ENCODE measurements around the gene MARCHF10. TPM values are rescaled to one million over a fixed set of nuclear protein-coding genes. Genes with fewer than 3 reads are reported as not detected.

Gene MARCHF10
- total RNA-seq, 1 experiment from 2014 or later = not detected

DNA sequence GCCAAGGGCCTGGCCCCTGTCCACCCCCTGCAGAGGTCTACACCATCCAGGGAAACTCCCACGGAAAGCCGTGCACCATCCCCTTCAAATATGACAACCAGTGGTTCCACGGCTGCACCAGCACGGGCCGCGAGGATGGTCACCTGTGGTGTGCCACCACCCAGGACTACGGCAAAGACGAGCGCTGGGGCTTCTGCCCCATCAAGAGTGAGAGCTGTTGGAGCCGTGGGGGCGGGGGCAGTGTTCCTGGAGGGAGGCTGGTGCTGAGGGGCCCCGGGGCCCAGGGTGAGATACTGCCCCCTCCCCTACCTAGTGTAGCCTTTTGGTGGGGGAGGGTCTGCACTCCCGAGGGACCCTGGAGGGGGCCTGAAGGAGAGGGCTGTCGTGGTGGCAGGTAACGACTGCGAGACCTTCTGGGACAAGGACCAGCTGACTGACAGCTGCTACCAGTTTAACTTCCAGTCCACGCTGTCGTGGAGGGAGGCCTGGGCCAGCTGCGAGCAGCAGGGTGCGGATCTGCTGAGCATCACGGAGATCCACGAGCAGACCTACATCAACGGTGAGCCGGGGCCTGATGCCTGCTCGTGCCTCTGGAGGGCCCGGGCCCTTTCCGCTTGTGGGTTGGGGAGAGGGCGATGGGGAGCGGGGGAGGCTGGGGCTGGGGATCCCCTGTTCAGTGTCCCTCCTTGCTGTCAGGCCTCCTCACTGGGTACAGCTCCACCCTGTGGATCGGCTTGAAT lies 141.9 kb downstream of the MARCHF10 start:
- no peak for DNase-seq
- Histone ChIP-seq H3K9me3 (ENCODE audit: low read length) (no peaks in the 10 kb centered on the region), H4K20me1 (ENCODE audit: insufficient read depth, low read depth, low read length) (no peaks in the 10 kb centered on the region), H3K79me2 (ENCODE audit: low read length) (no peaks in the 10 kb centered on the region), H3K27ac (ENCODE audit: low read length) (no peak overlapping the region), H3K4me1 (ENCODE audit: low read length) (peaks cover 5% of the 10 kb centered on the region), H3K9me2 (replicated peaks; ENCODE audit: insufficient read depth, low read length) (no peaks in the 10 kb centered on the region), H2AFZ (ENCODE audit: low read length) (no peak overlapping the region), H3K27me3 (ENCODE audit: low read length) (no peaks in the 10 kb centered on the region), H3K36me3 (ENCODE audit: insufficient read depth, low read length) (no peaks in the 10 kb centered on the region), H3K4me3 (ENCODE audit: low read length) (no peak overlapping the region), H3K9ac (ENCODE audit: low read length) (no peak overlapping the region), H3K4me2 (ENCODE audit: low read depth, low read length, poor library complexity, severe bottlenecking) (no peak overlapping the region)

GRCh38 chr17:62665599-62665998 lies 142.5 kb downstream of the MARCHF10 start:
- Histone ChIP-seq H4K20me1 (ENCODE audit: insufficient read depth, low read depth, low read length) (no peaks in the 10 kb centered on the region), H3K9me2 (replicated peaks; ENCODE audit: insufficient read depth, low read length) (no peaks in the 10 kb centered on the region), H3K79me2 (ENCODE audit: low read length) (no peaks in the 10 kb centered on the region), H3K9ac (ENCODE audit: low read length) (no peak overlapping the region), H3K4me3 (ENCODE audit: low read length) (no peak overlapping the region), H3K4me1 (ENCODE audit: low read length) (peaks cover 4% of the 10 kb centered on the region; the same call in 1 of the 2 replicates), H3K36me3 (ENCODE audit: insufficient read depth, low read length) (no peaks in the 10 kb centered on the region), H3K27me3 (ENCODE audit: low read length) (no peaks in the 10 kb centered on the region), H3K4me2 (ENCODE audit: low read depth, low read length, poor library complexity, severe bottlenecking) (no peak overlapping the region), H2AFZ (ENCODE audit: low read length) (no peak overlapping the region), H3K27ac (ENCODE audit: low read length) (no peak overlapping the region), H3K9me3 (ENCODE audit: low read length) (no peaks in the 10 kb centered on the region)
- DNase-seq = no peak

DNA sequence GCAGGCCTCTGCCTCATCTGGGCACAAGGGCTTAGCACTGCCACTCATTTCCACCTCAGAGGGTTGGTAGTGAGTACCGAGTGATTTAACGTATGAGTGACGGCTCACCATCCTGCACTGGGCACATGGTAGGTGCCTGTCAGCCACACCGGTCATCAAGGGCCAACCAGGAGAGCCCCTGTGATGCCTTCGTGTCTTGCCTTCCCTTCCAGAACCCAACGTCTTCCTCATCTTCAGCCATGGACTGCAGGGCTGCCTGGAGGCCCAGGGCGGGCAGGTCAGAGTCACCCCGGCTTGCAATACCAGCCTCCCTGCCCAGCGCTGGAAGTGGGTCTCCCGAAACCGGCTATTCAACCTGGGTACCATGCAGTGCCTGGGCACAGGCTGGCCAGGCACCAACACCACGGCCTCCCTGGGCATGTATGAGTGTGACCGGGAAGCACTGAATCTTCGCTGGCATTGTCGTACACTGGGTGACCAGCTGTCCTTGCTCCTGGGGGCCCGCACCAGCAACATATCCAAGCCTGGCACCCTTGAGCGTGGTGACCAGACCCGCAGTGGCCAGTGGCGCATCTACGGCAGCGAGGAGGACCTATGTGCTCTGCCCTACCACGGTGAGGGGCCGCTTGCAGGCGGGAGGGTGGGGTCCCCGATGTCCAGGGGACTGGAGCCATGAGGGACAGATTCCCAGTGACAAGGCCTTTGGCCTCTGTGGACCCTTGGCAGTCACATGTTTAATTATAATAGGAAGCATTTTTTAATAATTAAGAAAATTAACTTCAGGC lies 143.6 kb downstream of the MARCHF10 start:
- Histone ChIP-seq H3K9me3 (ENCODE audit: low read length) (no peaks in the 10 kb centered on the region), H3K27ac (ENCODE audit: low read length) (no peak overlapping the region), H3K4me2 (ENCODE audit: low read depth, low read length, poor library complexity, severe bottlenecking) (no peak overlapping the region), H2AFZ (ENCODE audit: low read length) (no peak overlapping the region), H3K36me3 (ENCODE audit: insufficient read depth, low read length) (no peaks in the 10 kb centered on the region), H3K4me3 (ENCODE audit: low read length) (no peak overlapping the region), H4K20me1 (ENCODE audit: insufficient read depth, low read depth, low read length) (no peaks in the 10 kb centered on the region), H3K79me2 (ENCODE audit: low read length) (no peaks in the 10 kb centered on the region), H3K27me3 (ENCODE audit: low read length) (no peaks in the 10 kb centered on the region), H3K9me2 (replicated peaks; ENCODE audit: insufficient read depth, low read length) (no peaks in the 10 kb centered on the region), H3K4me1 (ENCODE audit: low read length) (no peaks in the 10 kb centered on the region), H3K9ac (ENCODE audit: low read length) (no peak overlapping the region)
- DNase-seq = no peak

DNA sequence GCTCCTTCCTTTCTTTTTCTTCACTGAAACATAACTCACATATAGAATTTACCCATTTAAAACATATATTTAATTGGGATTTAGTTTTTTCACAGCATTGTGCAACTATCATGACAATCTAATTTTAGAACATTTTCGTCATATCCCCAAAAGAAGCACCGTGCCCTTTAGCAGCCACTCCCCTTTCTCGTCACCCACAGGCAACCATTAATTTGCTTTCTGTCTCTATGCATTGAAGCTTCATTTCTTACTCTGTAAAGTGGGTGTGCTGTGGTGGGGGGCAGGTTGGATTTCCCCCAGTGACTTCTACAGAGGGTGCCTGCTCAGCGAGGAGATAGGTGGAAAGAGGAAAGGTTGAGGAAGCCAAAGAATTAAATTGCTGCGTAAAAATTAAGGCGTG lies 144.8 kb downstream of the MARCHF10 start:
- Histone ChIP-seq H3K27ac (ENCODE audit: low read length) (no peak overlapping the region), H3K4me3 (ENCODE audit: low read length) (no peak overlapping the region), H3K9ac (ENCODE audit: low read length) (no peak overlapping the region), H3K36me3 (ENCODE audit: insufficient read depth, low read length) (no peaks in the 10 kb centered on the region), H2AFZ (ENCODE audit: low read length) (no peak overlapping the region), H3K27me3 (ENCODE audit: low read length) (no peaks in the 10 kb centered on the region), H3K79me2 (ENCODE audit: low read length) (no peaks in the 10 kb centered on the region), H3K9me3 (ENCODE audit: low read length) (no peaks in the 10 kb centered on the region), H3K4me1 (ENCODE audit: low read length) (no peaks in the 10 kb centered on the region), H3K4me2 (ENCODE audit: low read depth, low read length, poor library complexity, severe bottlenecking) (no peak overlapping the region), H3K9me2 (replicated peaks; ENCODE audit: insufficient read depth, low read length) (no peaks in the 10 kb centered on the region), H4K20me1 (ENCODE audit: insufficient read depth, low read depth, low read length) (no peaks in the 10 kb centered on the region)
- DNase-seq = no peak

DNA sequence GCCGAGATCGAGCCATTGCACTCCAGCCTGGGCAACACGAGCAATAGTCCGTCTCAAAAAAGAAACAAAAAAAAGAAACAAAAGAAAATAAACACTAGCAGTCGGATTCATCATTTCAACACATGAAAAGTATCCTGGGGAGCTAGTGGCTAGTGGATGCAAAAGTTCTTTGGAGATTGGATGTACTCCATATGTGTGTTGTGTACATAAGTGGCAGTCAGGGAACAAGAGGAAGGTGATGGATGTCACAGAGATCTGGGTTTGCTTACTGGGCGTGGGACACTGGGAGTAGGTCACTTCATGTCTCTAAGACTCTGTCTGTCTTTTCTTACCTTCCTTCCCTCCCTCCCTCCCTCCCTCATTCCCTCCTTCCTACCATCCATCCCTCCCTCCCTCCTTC lies 145.3 kb downstream of the MARCHF10 start:
- Histone ChIP-seq H3K9me3 (ENCODE audit: low read length) (no peaks in the 10 kb centered on the region), H3K9me2 (replicated peaks; ENCODE audit: insufficient read depth, low read length) (no peaks in the 10 kb centered on the region), H2AFZ (ENCODE audit: low read length) (no peak overlapping the region), H3K4me1 (ENCODE audit: low read length) (no peaks in the 10 kb centered on the region), H3K4me3 (ENCODE audit: low read length) (no peak overlapping the region), H3K36me3 (ENCODE audit: insufficient read depth, low read length) (no peaks in the 10 kb centered on the region), H3K27ac (ENCODE audit: low read length) (no peak overlapping the region), H3K27me3 (ENCODE audit: low read length) (no peaks in the 10 kb centered on the region), H3K4me2 (ENCODE audit: low read depth, low read length, poor library complexity, severe bottlenecking) (no peak overlapping the region), H3K9ac (ENCODE audit: low read length) (no peak overlapping the region), H4K20me1 (ENCODE audit: insufficient read depth, low read depth, low read length) (no peaks in the 10 kb centered on the region), H3K79me2 (ENCODE audit: low read length) (no peaks in the 10 kb centered on the region)
- no peak for DNase-seq

DNA sequence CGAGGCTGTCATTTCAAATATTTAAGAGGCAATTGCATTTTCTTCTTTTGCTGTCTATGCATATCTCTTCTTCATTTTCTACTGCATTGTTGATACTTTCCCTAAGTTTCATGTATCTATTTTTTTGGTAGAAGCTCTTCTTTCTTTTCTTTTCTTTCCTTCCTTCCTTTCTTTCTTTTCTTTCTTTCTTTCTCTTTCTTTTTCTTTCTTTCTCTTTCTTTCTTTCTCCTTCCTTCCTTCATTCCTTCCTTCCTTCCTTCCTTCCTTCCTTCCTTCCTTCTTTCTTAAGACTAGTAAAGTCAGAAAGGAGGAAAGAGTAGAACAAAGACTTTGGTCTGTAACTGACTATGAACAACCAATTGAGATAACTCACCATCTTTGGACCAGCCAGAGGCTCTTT lies 146.8 kb downstream of the MARCHF10 start:
- no peak overlapping the region for H3K4me2 ChIP-seq (ENCODE audit: low read depth, low read length, poor library complexity, severe bottlenecking)
- H3K9me2 ChIP-seq (replicated peaks; ENCODE audit: insufficient read depth, low read length) = no peaks in the 10 kb centered on the region

GRCh38 chr17:62660629-62661118 lies 147.4 kb downstream of the MARCHF10 start:
- Histone ChIP-seq H3K4me1 (ENCODE audit: low read length) (no peaks in the 10 kb centered on the region), H2AFZ (ENCODE audit: low read length) (no peak overlapping the region), H3K36me3 (ENCODE audit: insufficient read depth, low read length) (no peaks in the 10 kb centered on the region), H3K9ac (ENCODE audit: low read length) (no peak overlapping the region), H3K9me3 (ENCODE audit: low read length) (no peaks in the 10 kb centered on the region), H3K27ac (ENCODE audit: low read length) (no peak overlapping the region), H3K4me3 (ENCODE audit: low read length) (no peak overlapping the region), H4K20me1 (ENCODE audit: insufficient read depth, low read depth, low read length) (no peaks in the 10 kb centered on the region), H3K27me3 (ENCODE audit: low read length) (no peaks in the 10 kb centered on the region), H3K9me2 (replicated peaks; ENCODE audit: insufficient read depth, low read length) (no peaks in the 10 kb centered on the region), H3K4me2 (ENCODE audit: low read depth, low read length, poor library complexity, severe bottlenecking) (no peak overlapping the region), H3K79me2 (ENCODE audit: low read length) (no peaks in the 10 kb centered on the region)
- no peak for DNase-seq

More for the DNA sequence above, 146.8 kb downstream of the MARCHF10 start:
- Histone ChIP-seq H3K4me1 (ENCODE audit: low read length) (no peaks in the 10 kb centered on the region), H3K79me2 (ENCODE audit: low read length) (no peaks in the 10 kb centered on the region), H2AFZ (ENCODE audit: low read length) (no peak overlapping the region), H3K9me3 (ENCODE audit: low read length) (no peaks in the 10 kb centered on the region), H3K36me3 (ENCODE audit: insufficient read depth, low read length) (no peaks in the 10 kb centered on the region), H3K4me3 (ENCODE audit: low read length) (no peak overlapping the region), H3K9ac (ENCODE audit: low read length) (no peak overlapping the region), H3K27ac (ENCODE audit: low read length) (no peak overlapping the region), H3K27me3 (ENCODE audit: low read length) (no peaks in the 10 kb centered on the region), H4K20me1 (ENCODE audit: insufficient read depth, low read depth, low read length) (no peaks in the 10 kb centered on the region)
- DNase-seq = no peak

DNA sequence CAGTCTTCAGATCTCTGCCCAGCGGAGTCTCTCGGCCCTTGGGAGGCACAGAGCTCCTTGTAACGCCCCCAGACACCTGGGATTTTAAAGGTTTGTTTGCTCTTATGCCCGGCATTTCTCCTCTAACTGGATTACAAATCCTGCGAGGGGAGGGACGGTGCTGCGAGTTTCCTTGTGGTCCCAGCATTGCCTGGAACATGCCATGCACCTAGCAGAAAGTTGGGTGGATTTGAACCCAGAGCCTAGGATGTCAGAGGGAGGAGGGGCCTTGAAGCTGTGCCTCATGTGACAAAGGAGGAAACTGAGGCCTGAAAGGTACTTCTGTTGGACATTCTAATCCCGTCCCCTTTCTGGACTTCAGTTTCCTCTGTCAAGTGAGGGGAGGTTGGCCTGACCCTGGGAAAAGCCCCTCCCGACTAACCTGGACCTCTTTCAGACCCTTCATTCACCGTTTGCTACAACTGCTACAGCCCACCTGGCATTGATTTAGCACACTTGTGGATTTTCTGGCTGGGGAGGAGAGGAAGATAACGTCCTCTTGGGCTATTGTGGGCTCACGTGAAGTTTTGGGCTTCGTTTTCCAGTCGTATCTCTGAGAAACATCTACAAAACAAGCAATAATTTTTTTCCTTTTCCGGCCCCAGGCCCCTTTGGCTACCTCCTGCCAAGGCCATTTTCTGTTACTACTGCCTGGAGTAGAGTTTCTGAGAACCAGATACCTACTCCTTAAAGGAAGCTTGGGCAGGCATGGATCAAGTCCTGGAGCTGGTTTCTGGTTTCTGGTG lies 149.8 kb downstream of the MARCHF10 start:
- Histone ChIP-seq H3K36me3 (ENCODE audit: insufficient read depth, low read length) (no peaks in the 10 kb centered on the region), H3K9ac (ENCODE audit: low read length) (no peak overlapping the region), H3K9me2 (replicated peaks; ENCODE audit: insufficient read depth, low read length) (no peaks in the 10 kb centered on the region), H2AFZ (ENCODE audit: low read length) (no peak overlapping the region), H3K4me3 (ENCODE audit: low read length) (no peak overlapping the region), H3K9me3 (ENCODE audit: low read length) (no peaks in the 10 kb centered on the region), H3K4me1 (ENCODE audit: low read length) (peaks cover 2% of the 10 kb centered on the region), H3K79me2 (ENCODE audit: low read length) (no peaks in the 10 kb centered on the region), H3K27ac (ENCODE audit: low read length) (no peak overlapping the region), H3K4me2 (ENCODE audit: low read depth, low read length, poor library complexity, severe bottlenecking) (no peak overlapping the region), H4K20me1 (ENCODE audit: insufficient read depth, low read depth, low read length) (no peaks in the 10 kb centered on the region), H3K27me3 (ENCODE audit: low read length) (no peaks in the 10 kb centered on the region)
- DNase-seq = no peak
